Trophoblast cell (in vitro differentiated cells and primary cell): ENCODE results near the gene CMC4. TPM values are rescaled to one million over a fixed set of nuclear protein-coding genes. Genes with fewer than 3 reads are reported as not detected.

ENCODE experiments used
- DNase-seq, 2 donors: peaks; one replicate each; pipeline ENCODE4 v3.0.0-alpha.2; 2016
- H2AFZ ChIP-seq: 2 replicates; pipeline ENCODE4 v1.6.1; 2013; ENCODE audit warnings: low read length, moderate library complexity, mild to moderate bottlenecking; ENCODE audit not compliant: insufficient read depth, poor library complexity
- H2AK5ac ChIP-seq: 2 replicates; pipeline ENCODE4 v1.6.1; 2013; ENCODE audit warnings: mild to moderate bottlenecking, low read length
- H2BK120ac ChIP-seq: 2 replicates; pipeline ENCODE4 v1.6.1; 2013; ENCODE audit warnings: low read length, mild to moderate bottlenecking, moderate library complexity; ENCODE audit not compliant: insufficient read depth, poor library complexity
- H2BK12ac ChIP-seq: 2 replicates; pipeline ENCODE4 v1.6.1; 2013; ENCODE audit warnings: mild to moderate bottlenecking, low read length, moderate library complexity
- H2BK5ac ChIP-seq: 2 replicates; pipeline ENCODE4 v1.6.1; 2013; ENCODE audit warnings: low read length, low read depth, moderate library complexity, mild to moderate bottlenecking; ENCODE audit not compliant: poor library complexity
- H3K14ac ChIP-seq: 2 replicates; pipeline ENCODE4 v1.6.1; 2013; ENCODE audit warnings: mild to moderate bottlenecking, low read length
- H3K18ac ChIP-seq: 2 replicates; pipeline ENCODE4 v1.6.1; 2013; ENCODE audit warnings: mild to moderate bottlenecking, low read length
- H3K23ac ChIP-seq: 2 replicates; pipeline ENCODE4 v1.6.1; 2013; ENCODE audit warnings: low read length
- H3K27ac ChIP-seq: 2 replicates; pipeline ENCODE4 v1.5.1; 2013; ENCODE audit warnings: low read depth, mild to moderate bottlenecking, inconsistent platforms, low read length, moderate library complexity
- H3K27me3 ChIP-seq: 2 replicates; pipeline ENCODE4 v1.6.1; 2013; ENCODE audit warnings: inconsistent platforms, mild to moderate bottlenecking, low read length, moderate library complexity; ENCODE audit not compliant: insufficient read depth
- H3K36me3 ChIP-seq, 2 experiments: 1 replicate in 1 of 2; 2 replicates in 1 of 2; pipeline ENCODE4 v1.6.1; 2013; ENCODE audit warnings: low read length in 2 of 2, mild to moderate bottlenecking in 2 of 2, moderate library complexity in 1 of 2; ENCODE audit not compliant: insufficient read depth in 2 of 2, control insufficient read depth in 1 of 2
- H3K4ac ChIP-seq: 2 replicates; pipeline ENCODE4 v1.6.1; 2013; ENCODE audit warnings: low read depth, mild to moderate bottlenecking, low read length, moderate library complexity
- H3K4me1 ChIP-seq, 2 experiments: 1 replicate in 1 of 2; 2 replicates in 1 of 2; pipeline ENCODE4 v1.6.1; 2013; ENCODE audit warnings: low read length in 2 of 2, mild to moderate bottlenecking in 2 of 2, moderate library complexity in 1 of 2; ENCODE audit not compliant: insufficient read depth in 2 of 2, control insufficient read depth in 1 of 2
- H3K4me2 ChIP-seq: 2 replicates; pipeline ENCODE4 v1.6.1; 2013; ENCODE audit warnings: inconsistent platforms, mild to moderate bottlenecking, low read length, moderate library complexity
- H3K4me3 ChIP-seq: 2 replicates; pipeline ENCODE4 v1.5.1; 2013; ENCODE audit warnings: mild to moderate bottlenecking, low read depth, low read length, inconsistent platforms
- H3K79me1 ChIP-seq: one replicate; pipeline ENCODE4 v1.6.1; 2013; ENCODE audit warnings: low read length
- H3K79me2 ChIP-seq: 2 replicates; pipeline ENCODE4 v1.6.1; 2013; ENCODE audit warnings: low read length, mild to moderate bottlenecking; ENCODE audit not compliant: control insufficient read depth, insufficient read depth, poor library complexity
- H3K9ac ChIP-seq: 2 replicates; pipeline ENCODE4 v1.6.1; 2013; ENCODE audit warnings: mild to moderate bottlenecking, low read length
- H3K9me3 ChIP-seq: 2 replicates; pipeline ENCODE4 v1.6.1; 2013; ENCODE audit warnings: low read depth, mild to moderate bottlenecking, control low read depth, inconsistent platforms, low read length; ENCODE audit not compliant: insufficient read depth
- H4K12ac ChIP-seq: 2 replicates; pipeline ENCODE4 v1.6.1; 2013; ENCODE audit warnings: low read depth, mild to moderate bottlenecking, low read length, moderate library complexity
- H4K8ac ChIP-seq: 2 replicates; pipeline ENCODE4 v1.6.1; 2013; ENCODE audit warnings: low read depth, mild to moderate bottlenecking, low read length, moderate library complexity
- H4K91ac ChIP-seq: one replicate; pipeline ENCODE4 v1.6.1; 2013; ENCODE audit warnings: low read depth, mild to moderate bottlenecking, low read length, moderate library complexity
- WGBS: extraction: QIAGEN DNeasy Blood & Tissue Kit; methylation state at CpG from one replicate; pipeline ENCODE4 v1.1.7; 2013; ENCODE audit warnings: missing lambda C conversion rate; ENCODE audit not compliant: insufficient read length, insufficient coverage; ENCODE audit errors: extremely low coverage; 5-methylcytosine and 5-hydroxymethylcytosine counted together
- polyA plus RNA-seq: library from polyadenylated mRNA; stranded (reverse); fragments of 200-250 nt; gene quantifications from 2 replicates; pipeline ENCODE4 v1.2.3, GENCODE V29; 2013

Gene CMC4, protein sequence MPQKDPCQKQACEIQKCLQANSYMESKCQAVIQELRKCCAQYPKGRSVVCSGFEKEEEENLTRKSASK
- polyA plus RNA-seq = 11.3 and 12.8 TPM in 2 replicates

- H3K18ac ChIP-seq = peak within 1 kb of the TSS; percentile 52
- no peak within 1 kb of the TSS for H3K23ac ChIP-seq
- H3K79me2 ChIP-seq = peaks cover 3% of the 10 kb centered on the region
- DNase-seq = peak; percentile 72 to 83
- H3K9ac ChIP-seq = peak within 1 kb of the TSS; percentile 84
- H3K27ac ChIP-seq = peak within 1 kb of the TSS; percentile 76
- peak within 1 kb of the TSS; percentile 58 for H3K4ac ChIP-seq
- H3K4me2 ChIP-seq = peak within 1 kb of the TSS; percentile 74
- peak within 1 kb of the TSS; percentile 63 for H4K91ac ChIP-seq
- peaks cover 8% of the 10 kb centered on the region for H3K79me1 ChIP-seq
- H3K36me3 ChIP-seq = peaks cover 2% of the 10 kb centered on the region in 2 experiments
- H3K4me3 ChIP-seq = peak within 1 kb of the TSS; percentile 91
- peak within 1 kb of the TSS; percentile 11 for H2BK120ac ChIP-seq
- H3K14ac ChIP-seq = peak within 1 kb of the TSS; percentile 40
- no peak within 1 kb of the TSS for H2BK12ac ChIP-seq
- peak within 1 kb of the TSS; percentile 80 for H4K12ac ChIP-seq
- H3K4me1 ChIP-seq = peaks cover 2 to 3% of the 10 kb centered on the region in 2 experiments
- H2AFZ ChIP-seq = peak within 1 kb of the TSS; percentile 71
- WGBS = no CpG with 5 or more reads among the region's 81 CpGs
- H3K9me3 ChIP-seq = no peaks in the 10 kb centered on the region
- H2AK5ac ChIP-seq = no peak within 1 kb of the TSS
- peak within 1 kb of the TSS; percentile 89 for H2BK5ac ChIP-seq
- H3K27me3 ChIP-seq = no peaks in the 10 kb centered on the region
- H4K8ac ChIP-seq = peak within 1 kb of the TSS; percentile 87
Observed at GRCh38 chrX:155070975-155071693, at the start of gene CMC4, which contains the start of the genes BRCC3 and MTCP1. CMC4 (minus strand) TSS chrX:155071136; CDS start chrX:155064023, 7,113 bp downstream. BRCC3 (plus strand) TSS chrX:155071508; CDS start chrX:155071528, 20 bp downstream. MTCP1 (minus strand) TSS chrX:155071136; CDS start chrX:155066010, 5,126 bp downstream.

DNA sequence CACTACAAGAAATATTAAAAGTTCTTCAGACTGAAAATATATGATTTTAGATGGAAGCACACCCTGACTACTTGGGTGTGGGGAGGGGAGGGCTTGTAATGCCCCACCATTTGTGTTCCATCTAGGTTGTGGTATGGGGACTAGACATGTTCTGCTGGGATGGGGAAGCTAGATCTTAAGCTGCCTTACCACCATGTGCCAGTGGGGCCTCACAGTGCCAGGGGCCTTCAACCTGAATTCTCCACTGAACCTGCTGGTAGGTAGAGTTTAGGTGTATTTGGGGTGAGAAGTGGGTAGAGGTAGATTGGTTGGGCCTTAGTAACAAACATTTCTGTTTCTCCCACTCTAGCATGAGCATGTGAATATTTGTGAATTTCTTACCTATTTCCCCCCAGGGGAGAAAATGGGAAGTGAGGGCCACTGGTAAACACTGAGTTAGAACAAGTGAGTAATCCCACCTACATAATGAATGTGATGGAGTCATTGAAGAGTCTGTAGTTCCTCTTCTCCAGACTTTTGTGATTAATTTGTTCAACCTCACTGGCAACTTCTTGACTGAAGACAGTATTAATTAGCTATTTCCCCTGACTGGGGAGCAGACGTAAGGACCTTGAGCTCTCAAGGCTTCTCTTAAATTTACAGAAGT, 44.4 kb upstream of the CMC4 start:
- Histone ChIP-seq H3K9me3 (no peaks in the 10 kb centered on the region), H4K8ac (no peak overlapping the region), H3K4me3 (no peak overlapping the region), H3K4me1 (no peaks in the 10 kb centered on the region), H3K23ac (no peak overlapping the region), H3K4ac (no peak overlapping the region), H4K12ac (no peak overlapping the region), H3K79me1 (no peaks in the 10 kb centered on the region), H3K18ac (no peak overlapping the region), H2AFZ (no peak overlapping the region), H3K4me2 (no peak overlapping the region), H3K27me3 (no peaks in the 10 kb centered on the region), H2BK12ac (no peak overlapping the region), H4K91ac (no peak overlapping the region), H3K79me2 (no peaks in the 10 kb centered on the region), H3K27ac (no peak overlapping the region), H3K14ac (no peak overlapping the region), H3K9ac (no peak overlapping the region), H2BK5ac (no peak overlapping the region), H3K36me3 (peaks cover 0 to 4% of the 10 kb centered on the region in 2 experiments), H2AK5ac (no peak overlapping the region), H2BK120ac (no peak overlapping the region)
- WGBS = no CpG with 5 or more reads among the region's 1 CpG
- no peak for DNase-seq

DNA sequence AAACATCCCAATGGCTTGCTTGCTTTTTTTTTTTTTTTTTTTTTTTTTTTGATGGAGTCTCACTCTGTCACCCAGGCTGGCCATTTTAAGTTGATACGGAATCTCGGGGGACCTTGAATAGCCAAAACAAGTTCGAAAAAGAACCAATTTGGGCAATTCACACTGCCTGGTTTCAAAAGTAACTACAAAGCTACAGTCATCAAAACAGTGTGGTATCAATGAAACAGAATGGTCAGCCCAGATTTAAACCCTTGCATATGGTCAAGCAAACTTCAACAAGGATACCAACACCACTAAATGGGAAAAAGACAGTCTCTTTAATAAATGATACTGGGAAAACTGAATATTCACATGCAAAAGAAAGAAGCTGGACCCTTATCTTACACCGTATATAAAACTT, 42.2 kb upstream of the CMC4 start:
- no CpG with 5 or more reads among the region's 4 CpGs for WGBS
- H3K4me2 ChIP-seq = no peak overlapping the region
- no peak overlapping the region for H3K9ac ChIP-seq
- H3K79me1 ChIP-seq = no peaks in the 10 kb centered on the region
- no peaks in the 10 kb centered on the region for H3K27me3 ChIP-seq
- no peak overlapping the region for H3K23ac ChIP-seq
- no peak overlapping the region for H3K14ac ChIP-seq
- H3K4me1 ChIP-seq = no peaks in the 10 kb centered on the region
- no peak overlapping the region for H4K8ac ChIP-seq
- no peak for DNase-seq
- H3K27ac ChIP-seq = no peak overlapping the region
- no peak overlapping the region for H2BK120ac ChIP-seq
- H4K12ac ChIP-seq = no peak overlapping the region
- no peak overlapping the region for H3K18ac ChIP-seq
- H3K4me3 ChIP-seq = no peak overlapping the region
- H4K91ac ChIP-seq = no peak overlapping the region
- no peak overlapping the region for H3K4ac ChIP-seq
- H3K9me3 ChIP-seq = no peaks in the 10 kb centered on the region
- peaks cover 0 to 1% of the 10 kb centered on the region in 2 experiments for H3K36me3 ChIP-seq
- H2BK5ac ChIP-seq = no peak overlapping the region
- H2BK12ac ChIP-seq = no peak overlapping the region
- no peak overlapping the region for H2AK5ac ChIP-seq
- no peaks in the 10 kb centered on the region for H3K79me2 ChIP-seq
- H2AFZ ChIP-seq = no peak overlapping the region

DNA sequence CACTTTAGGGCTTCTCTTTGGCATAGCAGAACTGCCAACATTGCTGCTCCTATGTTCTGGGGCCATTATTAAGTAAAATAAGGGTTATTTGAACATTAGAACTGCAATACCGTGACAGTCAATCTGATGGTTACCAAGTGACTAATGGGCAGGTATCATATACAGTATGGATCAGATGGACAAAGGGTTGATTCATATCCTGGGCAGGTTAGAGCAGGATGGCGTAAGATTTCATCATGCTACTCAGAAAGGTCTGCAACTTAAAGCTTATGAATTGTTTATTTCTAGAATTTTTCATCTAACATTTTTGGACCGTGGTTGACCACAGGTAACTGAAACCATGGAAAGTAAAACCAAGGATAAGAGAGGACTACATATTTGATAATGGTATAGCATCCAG, 41.2 kb upstream of the CMC4 start:
- no peak for DNase-seq
- Histone ChIP-seq H3K27ac (no peak overlapping the region), H4K12ac (no peak overlapping the region)

More for the DNA sequence above, 41.2 kb upstream of the CMC4 start:
- Histone ChIP-seq H2AK5ac (no peak overlapping the region), H3K9ac (no peak overlapping the region), H3K4me2 (no peak overlapping the region), H2BK12ac (no peak overlapping the region), H2BK120ac (no peak overlapping the region), H3K4ac (no peak overlapping the region), H3K4me3 (no peak overlapping the region), H3K18ac (no peak overlapping the region), H2AFZ (no peak overlapping the region), H3K36me3 (peaks cover 0 to 1% of the 10 kb centered on the region in 2 experiments), H3K79me2 (no peaks in the 10 kb centered on the region), H3K4me1 (no peaks in the 10 kb centered on the region), H3K14ac (no peak overlapping the region), H3K27me3 (no peaks in the 10 kb centered on the region), H3K23ac (no peak overlapping the region), H4K91ac (no peak overlapping the region), H3K79me1 (no peaks in the 10 kb centered on the region), H3K9me3 (no peaks in the 10 kb centered on the region), H2BK5ac (no peak overlapping the region), H4K8ac (no peak overlapping the region)
- WGBS = no CpG with 5 or more reads among the region's 3 CpGs
